CD14-positive monocyte (primary cell): ENCODE results near the gene MINK1. TPM values are rescaled to one million over a fixed set of nuclear protein-coding genes. Genes with fewer than 3 reads are reported as not detected.

ENCODE experiments used
- DNase-seq, 3 donors: peaks; one replicate each; pipeline ENCODE4 v3.0.0-alpha.2; 2011 to 2022
- H2AFZ ChIP-seq: 2 replicates; pipeline ENCODE4 v1.6.0; 2012; ENCODE audit warnings: mild to moderate bottlenecking, low read depth, low read length, inconsistent platforms; ENCODE audit not compliant: insufficient read depth, poor library complexity, severe bottlenecking
- H3K27ac ChIP-seq, 2 donors: 1 replicate in 1 of 2; 2 replicates in 1 of 2; pipeline ENCODE4 v1.5.1; 2012 to 2013; ENCODE audit warnings: low read length in 2 of 2, control low read depth in 1 of 2, inconsistent platforms in 1 of 2, low read depth in 1 of 2, mild to moderate bottlenecking in 1 of 2
- H3K27me3 ChIP-seq, 2 donors: one replicate each; pipeline versions ENCODE4 v1.6.0 to v1.6.1; 2011 to 2013; ENCODE audit warnings: low read length in 2 of 2; ENCODE audit not compliant: control insufficient read depth in 2 of 2, insufficient read depth in 2 of 2
- H3K36me3 ChIP-seq, 2 donors: replicated peaks in 1 of 2; 1 replicate in 1 of 2; 2 replicates in 1 of 2; pipeline versions ENCODE4 v1.5.1 to v1.6.1; 2012 to 2013; ENCODE audit warnings: low read length in 2 of 2, control low read depth in 1 of 2, inconsistent platforms in 1 of 2, mild to moderate bottlenecking in 1 of 2; ENCODE audit not compliant: insufficient read depth in 2 of 2, control insufficient read depth in 1 of 2
- H3K4me1 ChIP-seq, 2 donors: 1 replicate in 1 of 2; 2 replicates in 1 of 2; pipeline versions ENCODE4 v1.5.1 to v1.6.1; 2012 to 2013; ENCODE audit warnings: low read length in 2 of 2, control low read depth in 1 of 2, inconsistent platforms in 1 of 2, mild to moderate bottlenecking in 1 of 2, moderate library complexity in 1 of 2; ENCODE audit not compliant: insufficient read depth in 2 of 2, control insufficient read depth in 1 of 2
- H3K4me2 ChIP-seq: replicated peaks from 2 replicates; pipeline ENCODE3; 2012; ENCODE audit warnings: low read length, moderate library complexity, mild to moderate bottlenecking; ENCODE audit not compliant: poor library complexity, severe bottlenecking; ENCODE audit errors: extremely low read depth
- H3K4me3 ChIP-seq, 3 experiments: fragments of 200-600 bp in 1 of 3; sonication (generic) in 1 of 3; replicated peaks in 1 of 3; 1 replicate in 2 of 3; 2 replicates in 1 of 3; pipeline ENCODE4 v1.5.1; 2011 to 2013; ENCODE audit warnings: low read length in 3 of 3, mild to moderate bottlenecking in 3 of 3, control low read depth in 2 of 3, low read depth in 2 of 3, inconsistent platforms in 1 of 3, moderate library complexity in 1 of 3
- H3K79me2 ChIP-seq: 2 replicates; pipeline ENCODE4 v1.6.0; 2012; ENCODE audit warnings: mild to moderate bottlenecking, control low read depth, inconsistent platforms, low read length, moderate library complexity; ENCODE audit not compliant: insufficient read depth
- H3K9ac ChIP-seq: 2 replicates; pipeline ENCODE4 v1.6.0; 2017; ENCODE audit warnings: low read length, mild to moderate bottlenecking; ENCODE audit not compliant: insufficient read depth, poor library complexity, severe bottlenecking
- H3K9me3 ChIP-seq, 2 donors: replicated peaks in 1 of 2; 1 replicate in 1 of 2; 2 replicates in 1 of 2; pipeline versions ENCODE4 v1.5.1 to v1.6.1; 2012 to 2013; ENCODE audit warnings: low read length in 2 of 2, control low read depth in 1 of 2; ENCODE audit not compliant: control insufficient read depth in 1 of 2, insufficient read depth in 1 of 2
- H4K20me1 ChIP-seq: 2 replicates; pipeline ENCODE4 v1.6.0; 2012; ENCODE audit warnings: mild to moderate bottlenecking, low read length, control low read depth, moderate library complexity; ENCODE audit not compliant: insufficient read depth
- H3K27ac Mint-ChIP-seq, 7 donors: one replicate each; pipeline ENCODE4 v1.8.0; 2020; ENCODE audit warnings: mild to moderate bottlenecking in 7 of 7, mixed read lengths in 7 of 7, moderate library complexity in 6 of 7, inconsistent platforms in 2 of 7
- H3K27me3 Mint-ChIP-seq, 3 donors: one replicate each; pipeline ENCODE4 v1.8.0; 2021 to 2022; ENCODE audit warnings: low read depth in 3 of 3, mild to moderate bottlenecking in 3 of 3, mixed read lengths in 3 of 3, moderate library complexity in 3 of 3, inconsistent platforms in 1 of 3
- H3K36me3 Mint-ChIP-seq, 2 donors: one replicate each; pipeline ENCODE4 v1.8.0; 2020; ENCODE audit warnings: mixed read lengths in 2 of 2, inconsistent platforms in 1 of 2, mild to moderate bottlenecking in 1 of 2
- H3K4me1 Mint-ChIP-seq: one replicate; pipeline ENCODE4 v1.8.0; 2020; ENCODE audit warnings: mild to moderate bottlenecking, mixed read lengths
- H3K4me3 Mint-ChIP-seq, 2 donors: one replicate each; pipeline ENCODE4 v1.8.0; 2020; ENCODE audit warnings: mild to moderate bottlenecking in 2 of 2, mixed read lengths in 2 of 2, moderate library complexity in 1 of 2
- H3K9me3 Mint-ChIP-seq, 7 donors: one replicate each; pipeline ENCODE4 v1.8.0; 2020 to 2022; ENCODE audit warnings: mixed read lengths in 7 of 7, mild to moderate bottlenecking in 6 of 7, moderate library complexity in 6 of 7, inconsistent platforms in 2 of 7
- WGBS: methylation state at CpG from one replicate; pipeline ENCODE4 v1.1.5; 2013; ENCODE audit warnings: missing lambda C conversion rate; ENCODE audit not compliant: insufficient coverage; 5-methylcytosine and 5-hydroxymethylcytosine counted together
- intact Hi-C, 2 donors: fragments of 100-400 bp; cut with micrococcal nuclease; formaldehyde crosslinking; loops; one replicate each; pipeline versions ENCODE4 v1.15.0 to v1.15.1; 2023
- polyA plus RNA-seq, 3 donors: library from polyadenylated mRNA; depleted of rRNA in 1 of 3; unstranded in 2 of 3; stranded (reverse) in 1 of 3; fragments of 300-500 nt in 2 of 3; fragments of >200 nt in 1 of 3; fragmentation: Illumina TruSeq in 2 of 3; gene quantifications; 1 replicate in 2 of 3; 2 replicates in 1 of 3; pipeline ENCODE4 v1.2.3, GENCODE V29; 2012 to 2021
- TF ChIP-seq, protein P1 (sequence below): fragments of 200-600 bp; IDR thresholded peaks from one replicate; pipeline ENCODE4 v1.8.0; 2022; ENCODE audit warnings: antibody characterized with exemption, mild to moderate bottlenecking

Gene MINK1
- polyA plus RNA-seq, 3 donors: 3.2 to 159 (median 7.2) TPM

- WGBS: 2% methylated on average over 7 of the region's 15 CpGs
- Mint-ChIP-seq H3K36me3 (peaks cover 29 to 32% of the 10 kb centered on the region in 2 donors), H3K27me3 (peaks cover 5 to 6% (median 5%) of the 10 kb centered on the region in 3 donors), H3K27ac (peak overlapping the region; percentile 70 to 94 (median 88)), H3K4me3 (peak overlapping the region; percentile 97 to 99), H3K4me1 (peaks cover 35% of the 10 kb centered on the region), H3K9me3 (no peaks in the 10 kb centered on the region)
- peak in 1 of 3 donors; percentile 21 for DNase-seq
- Histone ChIP-seq H2AFZ (peak overlapping the region; percentile 72), H3K4me1 (peaks cover 25 to 32% of the 10 kb centered on the region in 2 donors), H3K4me3 (peak overlapping the region; percentile 78 to 95 (median 94)), H3K4me2 (peak overlapping the region; percentile 98), H3K27me3 (no peaks in the 10 kb centered on the region), H4K20me1 (peaks cover 21% of the 10 kb centered on the region), H3K9ac (peak overlapping the region; percentile 92), H3K79me2 (peaks cover 56% of the 10 kb centered on the region), H3K27ac (peak overlapping the region; percentile 38 to 88), H3K9me3 (no peaks in the 10 kb centered on the region), H3K36me3 (peaks cover 8 to 23% of the 10 kb centered on the region in 2 donors)
- intact Hi-C loops: loop anchor here in 1 of 2 donors (1.0 kb wide), 1 partner anchor 8 kb away; no protein-coding TSS in a partner anchor
- TF ChIP-seq, protein P1, sequence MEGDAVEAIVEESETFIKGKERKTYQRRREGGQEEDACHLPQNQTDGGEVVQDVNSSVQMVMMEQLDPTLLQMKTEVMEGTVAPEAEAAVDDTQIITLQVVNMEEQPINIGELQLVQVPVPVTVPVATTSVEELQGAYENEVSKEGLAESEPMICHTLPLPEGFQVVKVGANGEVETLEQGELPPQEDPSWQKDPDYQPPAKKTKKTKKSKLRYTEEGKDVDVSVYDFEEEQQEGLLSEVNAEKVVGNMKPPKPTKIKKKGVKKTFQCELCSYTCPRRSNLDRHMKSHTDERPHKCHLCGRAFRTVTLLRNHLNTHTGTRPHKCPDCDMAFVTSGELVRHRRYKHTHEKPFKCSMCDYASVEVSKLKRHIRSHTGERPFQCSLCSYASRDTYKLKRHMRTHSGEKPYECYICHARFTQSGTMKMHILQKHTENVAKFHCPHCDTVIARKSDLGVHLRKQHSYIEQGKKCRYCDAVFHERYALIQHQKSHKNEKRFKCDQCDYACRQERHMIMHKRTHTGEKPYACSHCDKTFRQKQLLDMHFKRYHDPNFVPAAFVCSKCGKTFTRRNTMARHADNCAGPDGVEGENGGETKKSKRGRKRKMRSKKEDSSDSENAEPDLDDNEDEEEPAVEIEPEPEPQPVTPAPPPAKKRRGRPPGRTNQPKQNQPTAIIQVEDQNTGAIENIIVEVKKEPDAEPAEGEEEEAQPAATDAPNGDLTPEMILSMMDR: no peak
Measured at GRCh38 chr17:4833941-4834680, 971 bp downstream of the MINK1 start.

DNA sequence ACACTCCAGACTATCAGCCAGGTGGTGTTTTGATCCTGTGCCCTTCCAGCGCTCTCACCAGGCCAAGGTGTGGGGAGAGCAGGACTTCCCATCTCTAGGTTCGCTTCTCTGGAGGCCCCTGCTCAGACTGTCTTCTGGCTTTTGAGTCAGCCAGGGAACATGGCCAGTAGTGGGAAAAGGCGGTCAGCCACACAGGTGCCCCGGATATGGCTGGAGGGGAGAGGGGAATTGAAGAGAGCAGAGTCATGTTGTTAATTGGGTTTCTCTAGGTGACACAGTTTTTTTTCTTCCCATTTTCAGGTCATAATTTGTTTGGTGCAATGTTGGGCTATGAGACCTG is 1.5 kb downstream of the MINK1 start:
- H3K4me3 ChIP-seq: peak overlapping the region in 1 of 3 experiments; percentile 94
- peaks cover 35 to 37% of the 10 kb centered on the region in 2 donors for H3K36me3 Mint-ChIP-seq
- H3K27me3 Mint-ChIP-seq: peaks cover 1 to 3% (median 3%) of the 10 kb centered on the region in 3 donors
- peaks cover 25 to 32% of the 10 kb centered on the region in 2 donors for H3K4me1 ChIP-seq
- peak overlapping the region in 4 of 7 donors; percentile 1 to 60 (median 16) for H3K27ac Mint-ChIP-seq
- no peak overlapping the region for H3K9ac ChIP-seq
- H3K4me3 Mint-ChIP-seq: peak overlapping the region; percentile 97 to 99
- no peak overlapping the region for H3K27ac ChIP-seq
- H4K20me1 ChIP-seq: peaks cover 21% of the 10 kb centered on the region
- peak overlapping the region; percentile 98 for H3K4me2 ChIP-seq
- H3K36me3 ChIP-seq: peaks cover 10 to 28% of the 10 kb centered on the region in 2 donors
- H3K9me3 Mint-ChIP-seq: no peaks in the 10 kb centered on the region
- H3K27me3 ChIP-seq: no peaks in the 10 kb centered on the region
- DNase-seq: no peak
- peaks cover 61% of the 10 kb centered on the region for H3K79me2 ChIP-seq
- TF ChIP-seq, protein P1: no peak
- H3K4me1 Mint-ChIP-seq: peaks cover 35% of the 10 kb centered on the region
- no peak overlapping the region for H2AFZ ChIP-seq
- 100% methylated on average over 3 of the region's 4 CpGs for WGBS
- H3K9me3 ChIP-seq: no peaks in the 10 kb centered on the region
- intact Hi-C loops: loop anchor here (1.0 to 5.0 kb wide), 4 partner anchors 8 to 43 kb away; partner anchors contain the start of gene PSMB6 (in 1 of the 2)
